Measurements from ENCODE around the gene GASK1A. TPM values are rescaled to one million over a fixed set of nuclear protein-coding genes. Genes with fewer than 3 reads are reported as not detected.

The GASK1A gene
- total and polyA plus RNA-seq, 2 experiments from 2014 or later: 2.6 to 11.1 TPM

DNA sequence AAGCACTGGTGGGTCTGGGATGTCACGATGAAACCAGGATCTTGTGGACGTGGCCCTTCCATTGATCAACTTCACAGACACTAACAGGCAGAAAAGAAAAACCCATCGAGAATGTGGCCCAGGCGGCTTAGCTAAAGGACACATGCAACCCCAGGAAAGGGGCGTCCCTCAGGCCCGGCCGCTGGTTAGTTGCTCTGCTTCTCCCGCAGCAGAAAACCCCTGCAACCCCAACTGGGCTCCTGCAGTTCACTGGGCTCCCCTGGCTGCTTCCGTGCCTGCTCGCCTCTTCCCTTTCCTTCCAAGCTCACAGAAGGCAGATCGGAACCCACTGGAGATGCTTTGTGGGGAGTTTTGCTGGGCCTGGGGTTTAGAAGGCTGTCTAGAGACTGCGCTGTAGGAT lies 1.1 kb downstream of the GASK1A start:
- H3K27me3 ChIP-seq (ENCODE audit: insufficient read depth): peaks cover 38% of the 10 kb centered on the region
- peaks cover 22% of the 10 kb centered on the region for H3K27me3 Mint-ChIP-seq (ENCODE audit: insufficient read depth, low read depth, poor library complexity)
- no peaks in the 10 kb centered on the region; the same call in none of the 2 replicates for H3K79me2 ChIP-seq (replicated peaks; ENCODE audit: insufficient read depth)
- peaks cover 11% of the 10 kb centered on the region for H3K36me3 Mint-ChIP-seq (ENCODE audit: low read depth)
- peaks cover 16% of the 10 kb centered on the region for H3K9me3 Mint-ChIP-seq
- no peaks in the 10 kb centered on the region for H4K20me1 ChIP-seq (replicated peaks; ENCODE audit: insufficient read depth)
- H3K36me3 ChIP-seq (ENCODE audit: insufficient read depth): no peaks in the 10 kb centered on the region
- peaks cover 48% of the 10 kb centered on the region for H3K4me1 ChIP-seq (ENCODE audit: insufficient read depth)
- H3K27ac Mint-ChIP-seq: no peak overlapping the region
- H3K4me1 Mint-ChIP-seq: peaks cover 50% of the 10 kb centered on the region
- TF ChIP-seq ZNF331 (CRISPR knock-in tag; IDR thresholded peaks at IDR 0.05; ENCODE audit: low read depth): no peak
- TF ChIP-seq, protein P1, sequence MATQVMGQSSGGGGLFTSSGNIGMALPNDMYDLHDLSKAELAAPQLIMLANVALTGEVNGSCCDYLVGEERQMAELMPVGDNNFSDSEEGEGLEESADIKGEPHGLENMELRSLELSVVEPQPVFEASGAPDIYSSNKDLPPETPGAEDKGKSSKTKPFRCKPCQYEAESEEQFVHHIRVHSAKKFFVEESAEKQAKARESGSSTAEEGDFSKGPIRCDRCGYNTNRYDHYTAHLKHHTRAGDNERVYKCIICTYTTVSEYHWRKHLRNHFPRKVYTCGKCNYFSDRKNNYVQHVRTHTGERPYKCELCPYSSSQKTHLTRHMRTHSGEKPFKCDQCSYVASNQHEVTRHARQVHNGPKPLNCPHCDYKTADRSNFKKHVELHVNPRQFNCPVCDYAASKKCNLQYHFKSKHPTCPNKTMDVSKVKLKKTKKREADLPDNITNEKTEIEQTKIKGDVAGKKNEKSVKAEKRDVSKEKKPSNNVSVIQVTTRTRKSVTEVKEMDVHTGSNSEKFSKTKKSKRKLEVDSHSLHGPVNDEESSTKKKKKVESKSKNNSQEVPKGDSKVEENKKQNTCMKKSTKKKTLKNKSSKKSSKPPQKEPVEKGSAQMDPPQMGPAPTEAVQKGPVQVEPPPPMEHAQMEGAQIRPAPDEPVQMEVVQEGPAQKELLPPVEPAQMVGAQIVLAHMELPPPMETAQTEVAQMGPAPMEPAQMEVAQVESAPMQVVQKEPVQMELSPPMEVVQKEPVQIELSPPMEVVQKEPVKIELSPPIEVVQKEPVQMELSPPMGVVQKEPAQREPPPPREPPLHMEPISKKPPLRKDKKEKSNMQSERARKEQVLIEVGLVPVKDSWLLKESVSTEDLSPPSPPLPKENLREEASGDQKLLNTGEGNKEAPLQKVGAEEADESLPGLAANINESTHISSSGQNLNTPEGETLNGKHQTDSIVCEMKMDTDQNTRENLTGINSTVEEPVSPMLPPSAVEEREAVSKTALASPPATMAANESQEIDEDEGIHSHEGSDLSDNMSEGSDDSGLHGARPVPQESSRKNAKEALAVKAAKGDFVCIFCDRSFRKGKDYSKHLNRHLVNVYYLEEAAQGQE (IDR thresholded peaks at IDR 0.05; ENCODE audit: unreplicated experiment): no peak
- no peak for TF ChIP-seq JUNB (IDR thresholded peaks at IDR 0.05; ENCODE audit: unreplicated experiment)
- peak; percentile 11 for TF ChIP-seq EZH2 (IDR thresholded peaks at IDR 0.05; ENCODE audit: low read depth, unreplicated experiment)
- no peak for TF ChIP-seq EZH2phosphoT487 (IDR thresholded peaks at IDR 0.05; ENCODE audit: unreplicated experiment)
- no peak for TF ChIP-seq POLR2AphosphoS5 (IDR thresholded peaks at IDR 0.05; ENCODE audit: low read depth)
- DNase-seq (ENCODE audit: low spot score) (peak; percentile 73), ATAC-seq (peak; percentile 51)
- H3K4me3 Mint-ChIP-seq: peak overlapping the region; percentile 84
- peak overlapping the region; percentile 93 for H2AFZ ChIP-seq
- H3K4me3 ChIP-seq: peak overlapping the region; percentile 87
- H3K27ac ChIP-seq (ENCODE audit: low read depth): no peak overlapping the region
- 0 out of 2 replicates have a peak, but pooled peaks cover 2% of the 10 kb centered on the region for H3F3A ChIP-seq (replicated peaks; ENCODE audit: low read depth)
- no peaks in the 10 kb centered on the region for H3K9me2 ChIP-seq (ENCODE audit: insufficient read depth)
- H3K4me2 ChIP-seq: peak overlapping the region; percentile 93

GRCh38 chr3:42980909-42981308 lies 1.8 kb downstream of the GASK1A start:
- Mint-ChIP-seq H3K9me3 (peaks cover 9% of the 10 kb centered on the region), H3K36me3 (ENCODE audit: low read depth) (peaks cover 8% of the 10 kb centered on the region), H3K27ac (no peak overlapping the region), H3K4me3 (peak overlapping the region; percentile 84; the same call in 2 of the 3 replicates), H3K4me1 (peaks cover 55% of the 10 kb centered on the region), H3K27me3 (ENCODE audit: insufficient read depth, low read depth, poor library complexity) (peaks cover 22% of the 10 kb centered on the region)
- ATAC-seq (peak; percentile 4; the same call in 2 of the 3 replicates), DNase-seq (ENCODE audit: low spot score) (peak; percentile 27)
- no peaks in the 10 kb centered on the region; the same call in none of the 2 replicates for H3K79me2 ChIP-seq (replicated peaks; ENCODE audit: insufficient read depth)
- H3K4me2 ChIP-seq: peak overlapping the region; percentile 93
- peak overlapping the region; percentile 87; the same call in 1 of the 2 replicates for H3K4me3 ChIP-seq
- no peak for TF ChIP-seq EZH2phosphoT487 (IDR thresholded peaks at IDR 0.05; ENCODE audit: unreplicated experiment)
- TF ChIP-seq, protein P1 (IDR thresholded peaks at IDR 0.05; ENCODE audit: unreplicated experiment): no peak
- no peaks in the 10 kb centered on the region for H4K20me1 ChIP-seq (replicated peaks; ENCODE audit: insufficient read depth)
- peak overlapping the region; percentile 93 for H2AFZ ChIP-seq
- H3K9me2 ChIP-seq (ENCODE audit: insufficient read depth): no peaks in the 10 kb centered on the region
- peaks cover 49% of the 10 kb centered on the region for H3K4me1 ChIP-seq (ENCODE audit: insufficient read depth)
- 0 out of 2 replicates have a peak, but pooled peaks cover 2% of the 10 kb centered on the region for H3F3A ChIP-seq (replicated peaks; ENCODE audit: low read depth)
- H3K27ac ChIP-seq (ENCODE audit: low read depth): no peak overlapping the region
- peaks cover 38% of the 10 kb centered on the region for H3K27me3 ChIP-seq (ENCODE audit: insufficient read depth)
- no peaks in the 10 kb centered on the region for H3K36me3 ChIP-seq (ENCODE audit: insufficient read depth)

Measured in GM23338 (cell line).